OCI-LY1 (cell line): ENCODE measurements around the gene IL6R.

Experiments used
- H2AFZ ChIP-seq: fragments of 200-600 bp; sonication (generic), shearing (Covaris generic); 2 replicates; pipeline ENCODE4 v1.6.0; 2014; ENCODE audit warnings: antibody characterized with exemption, mild to moderate bottlenecking, low read length
- H3F3A ChIP-seq: fragments of 200-600 bp; sonication (generic), shearing (Covaris generic); 2 replicates; pipeline ENCODE4 v1.6.0; 2014; ENCODE audit warnings: mild to moderate bottlenecking, antibody characterized with exemption, low read length, moderate library complexity; ENCODE audit not compliant: insufficient read depth
- H3K27ac ChIP-seq: fragments of 200-600 bp; sonication (generic); 2 replicates; pipeline ENCODE4 v1.5.1; 2014; ENCODE audit warnings: low read length, mixed run types, mild to moderate bottlenecking, low read depth; ENCODE audit not compliant: poor library complexity, severe bottlenecking
- H3K27me3 ChIP-seq: fragments of 200-600 bp; sonication (generic); 2 replicates; pipeline ENCODE4 v1.6.0; 2014; ENCODE audit warnings: antibody characterized with exemption, mild to moderate bottlenecking, low read length, moderate library complexity; ENCODE audit not compliant: insufficient read depth
- H3K36me3 ChIP-seq: fragments of 200-600 bp; sonication (generic); 2 replicates; pipeline ENCODE4 v1.6.1; 2014; ENCODE audit warnings: mild to moderate bottlenecking, antibody characterized with exemption, low read length, moderate library complexity, mixed read lengths; ENCODE audit not compliant: insufficient read depth
- H3K4me1 ChIP-seq: fragments of 200-600 bp; sonication (generic); 2 replicates; pipeline ENCODE4 v1.5.1; 2014; ENCODE audit warnings: mild to moderate bottlenecking, low read length, moderate library complexity; ENCODE audit not compliant: insufficient read depth, severe bottlenecking
- H3K4me2 ChIP-seq: fragments of 200-600 bp; sonication (generic), shearing (Covaris generic); 2 replicates; pipeline ENCODE4 v1.6.1; 2014; ENCODE audit warnings: low read length
- H3K4me3 ChIP-seq: fragments of 200-600 bp; sonication (generic); 2 replicates; pipeline ENCODE4 v1.5.1; 2014; ENCODE audit warnings: low read length, low read depth, mild to moderate bottlenecking, mixed read lengths; ENCODE audit not compliant: poor library complexity, severe bottlenecking
- H3K79me2 ChIP-seq: fragments of 200-600 bp; shearing (Covaris generic); 2 replicates; pipeline ENCODE4 v1.6.1; 2016; ENCODE audit warnings: mixed run types, low read length, mixed read lengths; ENCODE audit not compliant: insufficient read depth
- H3K9ac ChIP-seq: fragments of 200-600 bp; sonication (generic), shearing (Covaris generic); 2 replicates; pipeline ENCODE4 v1.6.1; 2014; ENCODE audit warnings: mild to moderate bottlenecking, low read length, mixed read lengths
- H3K9me2 ChIP-seq: fragments of 200-600 bp; sonication (generic), shearing (Covaris generic); 2 replicates; pipeline ENCODE4 v1.6.1; 2014; ENCODE audit warnings: low read depth, mild to moderate bottlenecking, low read length, mixed read lengths
- H3K9me3 ChIP-seq: fragments of 200-600 bp; shearing (Covaris generic); 2 replicates; pipeline ENCODE4 v1.6.1; 2014; ENCODE audit warnings: low read length, mixed read lengths
- H4K20me1 ChIP-seq: fragments of 200-600 bp; sonication (generic), shearing (Covaris generic); 2 replicates; pipeline ENCODE4 v1.6.0; 2016; ENCODE audit warnings: mild to moderate bottlenecking, low read length; ENCODE audit not compliant: insufficient read depth
- EZH2 ChIP-seq: fragments of 200-600 bp; sonication (generic), shearing (Covaris generic); IDR thresholded peaks from 2 replicates; pipeline ENCODE4 v1.8.0; 2017; ENCODE audit warnings: borderline replicate concordance, mixed run types, mild to moderate bottlenecking, antibody characterized with exemption, low read length, moderate library complexity, mixed read lengths
- TF ChIP-seq, protein P1 (sequence below): fragments of 200-600 bp; sonication (generic), shearing (Covaris generic); IDR thresholded peaks from 2 replicates; pipeline ENCODE4 v1.5.1; 2017; ENCODE audit warnings: mild to moderate bottlenecking, antibody characterized with exemption, low read length, moderate library complexity, mixed read lengths

The IL6R gene

DNA sequence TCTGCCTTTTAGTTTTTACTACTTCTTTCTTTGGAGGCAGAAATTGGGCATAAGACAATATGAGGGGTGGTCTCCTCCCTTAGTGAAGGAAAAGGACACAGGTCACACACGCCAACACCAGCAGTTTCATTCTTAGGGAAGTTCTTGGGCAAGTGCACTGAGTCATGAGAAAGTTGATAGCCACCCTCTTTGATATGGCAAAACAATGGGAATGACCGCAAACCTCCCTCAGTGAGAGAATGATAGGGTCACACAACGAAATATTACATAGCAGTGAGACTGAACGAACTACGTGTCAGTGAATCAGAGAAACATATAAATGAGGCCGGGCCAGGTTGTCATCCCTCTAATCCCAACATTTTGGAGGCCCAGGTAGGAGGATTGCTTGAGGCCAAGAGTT, 20.0 kb downstream of the IL6R start:
- no peaks in the 10 kb centered on the region for H3K79me2 ChIP-seq
- no peak overlapping the region for H3K4me3 ChIP-seq
- no peak overlapping the region for H2AFZ ChIP-seq
- no peak overlapping the region for H3K27ac ChIP-seq
- no peaks in the 10 kb centered on the region for H3K27me3 ChIP-seq
- H4K20me1 ChIP-seq, result no peaks in the 10 kb centered on the region
- no peak overlapping the region for H3K4me2 ChIP-seq
- H3K9me2 ChIP-seq, result no peaks in the 10 kb centered on the region
- H3K9ac ChIP-seq, result no peak overlapping the region
- TF ChIP-seq, protein P1, sequence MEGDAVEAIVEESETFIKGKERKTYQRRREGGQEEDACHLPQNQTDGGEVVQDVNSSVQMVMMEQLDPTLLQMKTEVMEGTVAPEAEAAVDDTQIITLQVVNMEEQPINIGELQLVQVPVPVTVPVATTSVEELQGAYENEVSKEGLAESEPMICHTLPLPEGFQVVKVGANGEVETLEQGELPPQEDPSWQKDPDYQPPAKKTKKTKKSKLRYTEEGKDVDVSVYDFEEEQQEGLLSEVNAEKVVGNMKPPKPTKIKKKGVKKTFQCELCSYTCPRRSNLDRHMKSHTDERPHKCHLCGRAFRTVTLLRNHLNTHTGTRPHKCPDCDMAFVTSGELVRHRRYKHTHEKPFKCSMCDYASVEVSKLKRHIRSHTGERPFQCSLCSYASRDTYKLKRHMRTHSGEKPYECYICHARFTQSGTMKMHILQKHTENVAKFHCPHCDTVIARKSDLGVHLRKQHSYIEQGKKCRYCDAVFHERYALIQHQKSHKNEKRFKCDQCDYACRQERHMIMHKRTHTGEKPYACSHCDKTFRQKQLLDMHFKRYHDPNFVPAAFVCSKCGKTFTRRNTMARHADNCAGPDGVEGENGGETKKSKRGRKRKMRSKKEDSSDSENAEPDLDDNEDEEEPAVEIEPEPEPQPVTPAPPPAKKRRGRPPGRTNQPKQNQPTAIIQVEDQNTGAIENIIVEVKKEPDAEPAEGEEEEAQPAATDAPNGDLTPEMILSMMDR, result no peak
- no peak for TF ChIP-seq EZH2
- no peaks in the 10 kb centered on the region for H3F3A ChIP-seq
- no peaks in the 10 kb centered on the region for H3K4me1 ChIP-seq
- H3K36me3 ChIP-seq, result no peaks in the 10 kb centered on the region
- H3K9me3 ChIP-seq, result no peaks in the 10 kb centered on the region

DNA sequence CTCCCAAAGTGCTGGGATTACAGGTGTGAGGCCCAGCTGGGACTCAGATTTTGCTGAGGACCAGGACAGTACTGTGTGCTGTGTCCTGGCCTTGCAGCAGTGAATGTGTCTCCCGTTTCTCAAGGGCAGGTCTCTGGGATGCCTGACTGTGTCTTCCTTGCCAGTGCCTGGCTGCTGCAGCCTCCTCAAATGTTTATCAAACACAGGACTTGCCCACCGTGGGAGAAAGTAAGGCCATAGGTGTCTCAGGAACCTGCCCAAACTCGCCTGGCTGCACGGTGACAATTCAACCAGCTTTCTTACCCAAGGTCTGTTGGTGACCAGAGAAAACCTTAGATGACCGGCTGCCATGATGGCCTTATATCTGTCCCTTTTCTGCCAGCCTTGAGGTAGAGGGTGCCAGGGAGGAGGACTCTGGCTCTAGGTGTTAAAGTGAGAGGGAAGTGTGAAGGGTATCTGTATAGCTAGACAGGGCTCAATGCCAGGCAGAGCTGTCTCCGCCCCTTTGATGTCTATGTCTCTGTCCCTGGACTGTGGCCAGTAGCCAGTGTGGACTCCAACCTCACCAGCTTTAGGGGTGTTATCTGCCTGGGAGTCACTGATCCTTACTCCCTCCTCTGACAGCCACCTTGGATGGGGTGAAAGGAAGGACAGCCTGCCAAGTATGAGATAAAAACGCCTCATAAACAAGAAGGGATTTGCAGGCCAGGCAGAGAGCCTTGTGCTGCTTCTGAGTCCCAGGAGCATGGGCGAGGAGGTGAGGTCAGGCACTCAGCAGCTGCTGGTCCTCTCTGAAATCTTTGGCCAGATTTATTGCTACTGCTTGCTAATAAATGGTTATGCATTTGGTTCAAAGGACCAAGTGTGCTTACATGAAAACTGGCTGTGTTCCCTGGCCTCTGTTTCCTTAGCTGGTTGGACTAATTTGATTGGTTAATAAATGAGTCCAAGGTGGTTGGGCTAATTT, 22.3 kb downstream of the IL6R start:
- no peak overlapping the region for H2AFZ ChIP-seq
- no peak overlapping the region for H3K9ac ChIP-seq
- H3K9me2 ChIP-seq, result no peaks in the 10 kb centered on the region
- H3F3A ChIP-seq, result no peaks in the 10 kb centered on the region
- no peaks in the 10 kb centered on the region for H3K27me3 ChIP-seq
- no peak overlapping the region for H3K27ac ChIP-seq
- no peaks in the 10 kb centered on the region for H4K20me1 ChIP-seq
- no peaks in the 10 kb centered on the region for H3K9me3 ChIP-seq
- H3K4me3 ChIP-seq, result no peak overlapping the region
- no peaks in the 10 kb centered on the region for H3K79me2 ChIP-seq
- no peak overlapping the region for H3K4me2 ChIP-seq
- TF ChIP-seq, protein P1, result no peak
- TF ChIP-seq EZH2, result no peak
- H3K36me3 ChIP-seq, result no peaks in the 10 kb centered on the region
- H3K4me1 ChIP-seq, result no peaks in the 10 kb centered on the region

DNA sequence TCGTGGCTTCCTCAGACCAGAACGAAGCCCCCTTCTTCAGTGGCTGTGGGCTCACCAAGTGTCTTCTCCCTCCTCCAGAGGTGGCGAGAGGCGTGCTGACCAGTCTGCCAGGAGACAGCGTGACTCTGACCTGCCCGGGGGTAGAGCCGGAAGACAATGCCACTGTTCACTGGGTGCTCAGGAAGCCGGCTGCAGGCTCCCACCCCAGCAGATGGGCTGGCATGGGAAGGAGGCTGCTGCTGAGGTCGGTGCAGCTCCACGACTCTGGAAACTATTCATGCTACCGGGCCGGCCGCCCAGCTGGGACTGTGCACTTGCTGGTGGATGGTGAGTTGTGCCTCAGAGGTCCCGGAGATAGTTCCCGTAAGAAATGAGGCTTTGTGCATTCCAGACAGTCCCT, 24.0 kb downstream of the IL6R start:
- no peak overlapping the region for H3K4me2 ChIP-seq

More for the DNA sequence above, 24.0 kb downstream of the IL6R start:
- Histone ChIP-seq H3K36me3 (no peaks in the 10 kb centered on the region), H3K27ac (no peak overlapping the region), H3K9ac (no peak overlapping the region), H2AFZ (no peak overlapping the region), H3F3A (no peaks in the 10 kb centered on the region), H3K4me1 (no peaks in the 10 kb centered on the region), H3K9me2 (no peaks in the 10 kb centered on the region), H3K4me3 (no peak overlapping the region), H3K9me3 (no peaks in the 10 kb centered on the region), H4K20me1 (no peaks in the 10 kb centered on the region), H3K79me2 (no peaks in the 10 kb centered on the region), H3K27me3 (no peaks in the 10 kb centered on the region)
- TF ChIP-seq, protein P1, result no peak
- TF ChIP-seq EZH2, result no peak
